Ramos (cell line): Measurements from ENCODE around the gene ARID4B.
"Not testable (repeated sequence)": the region's sequence is repeated elsewhere in the genome, so short reads cannot be mapped to it uniquely, and the experiment has no call there.

Source experiments
- in situ Hi-C: fragments of 300-500 bp; cut with MboI; formaldehyde crosslinking; loops from one replicate; pipeline ENCODE4 v1.14.3; 2022; ENCODE audit warnings: low sequenced_read_pairs; ENCODE audit not compliant: unreplicated experiment

The ARID4B gene

DNA sequence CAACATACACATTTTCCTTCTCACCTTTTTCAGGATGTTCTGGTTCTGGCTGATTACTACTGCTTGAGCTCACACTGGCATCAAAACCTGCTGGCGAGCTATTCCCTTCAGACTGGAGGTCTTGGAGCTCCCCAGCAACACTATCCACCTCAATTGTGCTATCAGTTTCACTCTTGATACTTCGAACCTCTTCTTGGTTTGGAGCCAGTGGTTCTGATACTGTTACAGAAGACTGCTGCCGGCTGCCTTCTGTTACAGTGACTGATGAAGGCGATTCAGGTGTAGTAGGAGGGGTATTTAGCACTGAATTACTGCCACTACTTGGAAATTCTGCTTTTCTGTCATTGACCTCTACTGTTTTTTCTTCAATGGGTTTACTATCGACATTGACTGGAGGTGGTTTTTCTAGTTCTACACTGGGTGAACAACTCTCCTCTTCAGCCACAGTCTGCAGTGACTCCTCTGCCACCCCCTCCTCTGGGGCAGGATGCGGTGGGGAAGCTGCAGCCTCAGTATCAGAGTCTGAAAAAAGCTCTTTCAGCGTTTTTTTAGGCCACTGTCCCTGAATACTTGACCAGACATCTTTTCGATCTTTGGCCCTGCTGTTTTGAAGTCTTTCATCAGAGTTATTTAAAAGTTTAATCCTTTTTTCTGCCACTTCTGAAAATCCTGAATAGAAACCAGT, 146.3 kb downstream of the ARID4B start:
- in situ Hi-C loops = no loop called here

DNA sequence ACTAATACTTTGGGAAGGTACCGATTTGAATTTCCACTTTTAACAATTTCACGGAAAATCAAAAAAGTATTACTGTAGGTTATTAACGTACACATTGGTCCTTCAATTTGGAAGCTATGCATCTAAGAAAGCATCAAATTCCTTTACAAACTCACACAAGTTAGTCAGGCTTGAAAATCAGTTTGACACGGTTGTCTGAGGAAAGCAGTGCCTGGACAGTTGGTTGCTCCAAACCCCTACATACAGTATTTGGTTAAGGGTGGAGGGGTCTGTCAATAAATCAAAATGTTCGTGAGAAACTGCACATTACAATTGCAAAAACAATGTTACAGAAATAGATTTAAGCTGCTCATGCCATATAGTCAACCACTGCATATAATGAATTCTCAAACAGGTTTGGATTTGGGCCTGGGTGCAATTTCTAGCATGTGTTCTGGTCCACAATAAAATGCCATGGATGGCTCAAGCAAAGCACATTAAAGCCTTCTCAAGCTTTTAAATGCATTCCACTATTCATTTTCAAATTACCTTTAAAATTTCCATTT, 147.0 kb downstream of the ARID4B start:
- in situ Hi-C loops = no loop called here

DNA sequence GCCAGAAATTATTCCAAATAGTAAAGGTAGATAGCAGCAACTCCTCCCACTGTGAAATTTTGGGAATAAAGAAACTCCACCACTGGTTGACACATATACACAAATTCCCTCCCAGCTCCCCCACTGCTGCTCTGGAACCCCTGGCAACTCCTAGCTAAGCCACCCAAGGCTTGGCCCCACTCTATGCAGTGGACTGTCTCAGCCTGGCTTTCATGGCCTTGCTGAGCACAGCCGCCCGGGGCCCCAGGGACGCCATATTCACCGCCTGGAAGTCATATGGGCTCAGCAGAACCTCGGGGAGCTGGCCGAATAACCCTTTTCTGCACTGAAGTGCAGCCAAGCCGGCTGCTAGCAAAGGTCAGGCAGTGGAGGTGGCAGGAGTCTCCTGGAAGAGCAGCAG, 151.5 kb downstream of the ARID4B start:
- in situ Hi-C loops = no loop called here

DNA sequence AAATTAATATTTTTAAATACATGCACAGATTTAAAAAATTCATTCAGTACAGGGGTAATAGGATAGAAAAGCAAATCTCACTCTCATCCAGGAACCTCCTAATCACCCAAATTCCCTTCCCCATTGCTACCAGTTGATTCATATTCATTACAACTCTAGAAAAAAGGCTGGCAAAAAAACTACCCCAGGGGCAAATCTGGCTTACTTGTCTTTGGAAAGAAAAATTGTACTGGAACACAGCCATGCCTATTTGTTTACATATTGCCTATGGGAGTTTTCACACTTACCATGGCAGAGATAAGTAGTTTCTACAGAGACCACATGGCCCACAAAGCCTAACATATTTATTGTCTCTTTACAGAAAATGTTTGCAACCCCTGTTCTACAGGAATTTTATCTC, 158.0 kb downstream of the ARID4B start:
- in situ Hi-C loops = no loop called here

DNA sequence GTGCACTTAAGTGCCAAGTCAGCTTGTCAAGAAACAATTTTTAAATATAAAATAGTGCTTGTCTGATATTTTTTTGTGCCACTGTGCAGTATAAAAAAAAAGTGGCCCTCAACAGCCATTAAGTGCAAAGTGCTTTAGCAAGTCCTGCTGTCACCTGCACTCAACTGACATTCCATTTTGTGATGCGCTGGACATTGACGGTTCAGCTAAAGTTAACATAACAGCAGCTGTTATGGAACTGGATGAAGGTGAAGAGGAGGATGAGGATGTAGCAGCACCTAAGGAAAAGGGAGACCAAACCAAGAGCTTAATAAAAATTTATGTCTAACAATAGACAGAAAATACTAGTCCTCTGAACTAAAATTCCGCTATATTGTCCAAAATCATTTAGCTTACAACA, 159.6 kb downstream of the ARID4B start:
- in situ Hi-C loops = no loop called here

DNA sequence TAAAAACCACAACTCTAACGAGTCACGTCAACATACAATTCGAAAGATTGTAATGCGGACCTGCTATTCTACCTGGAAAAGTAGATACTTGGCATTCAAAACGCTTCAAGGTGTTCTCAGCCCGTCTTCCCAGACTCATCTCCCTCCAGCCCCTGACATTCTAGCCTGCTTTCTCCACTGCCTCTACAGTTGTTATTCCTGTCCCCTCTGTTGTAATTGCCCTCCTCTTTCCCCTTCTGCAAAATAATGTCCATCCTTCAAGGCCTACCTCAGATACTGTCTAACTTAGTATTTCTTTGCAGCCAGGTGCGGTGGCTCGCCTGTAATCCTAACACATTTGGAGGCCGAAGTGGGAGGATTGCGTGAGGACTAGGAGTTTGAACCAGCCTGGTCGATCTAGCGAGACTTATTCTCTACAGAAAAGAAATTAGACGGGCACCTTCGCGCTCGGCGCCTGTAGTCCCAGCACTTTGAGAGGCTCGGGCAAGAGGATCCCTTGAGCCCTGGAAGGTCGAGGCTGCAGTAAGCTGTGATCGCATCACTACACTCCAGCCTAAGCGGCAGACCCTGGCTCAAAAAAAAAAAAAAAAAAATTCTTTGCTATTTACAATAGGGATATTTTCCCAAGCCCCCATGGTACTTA, 166.2 kb downstream of the ARID4B start:
- in situ Hi-C loops = no loop called here

DNA sequence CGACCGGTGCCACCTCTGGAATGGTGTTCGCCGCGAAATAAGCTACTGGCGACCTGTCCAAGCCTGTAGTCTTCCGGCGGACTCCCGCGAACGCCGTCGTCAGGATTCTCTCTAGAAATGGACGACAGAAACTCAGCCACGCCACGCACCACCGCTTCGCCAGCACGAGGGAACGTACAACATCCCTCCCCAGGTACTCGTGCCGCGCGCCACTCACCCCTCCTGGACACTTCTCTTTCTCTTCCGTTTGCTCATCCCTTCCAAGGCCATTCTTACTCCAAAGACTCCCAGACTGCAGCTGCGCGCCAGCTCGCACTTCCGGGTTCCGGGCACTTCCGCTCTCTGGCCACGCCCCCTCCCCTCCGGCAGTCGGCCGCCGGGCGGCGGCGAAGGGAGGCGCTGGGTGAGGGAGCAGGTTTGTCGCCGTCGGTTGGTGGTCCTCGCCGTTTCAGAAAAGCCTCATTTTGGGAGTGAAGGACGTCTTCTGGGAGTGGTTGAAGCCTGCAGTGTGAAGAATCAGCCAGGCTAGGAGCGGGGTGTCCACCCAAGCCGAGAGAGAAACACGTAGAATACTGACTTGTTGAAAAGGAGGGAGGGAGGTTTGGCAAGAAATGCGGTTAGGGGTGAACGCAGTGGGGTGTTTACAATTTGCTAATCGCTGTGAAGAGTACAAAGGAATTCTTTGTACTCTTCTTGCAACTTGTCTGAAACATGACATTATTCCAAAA, 166.9 kb downstream of the ARID4B start, which contains the start of gene RBM34:
Gene RBM34, minus strand, starts transcription at position 294 of the 728 bp plus-strand sequence. Its CDS starts 24 bp downstream, at position 270.
- in situ Hi-C loops = no loop called here

DNA sequence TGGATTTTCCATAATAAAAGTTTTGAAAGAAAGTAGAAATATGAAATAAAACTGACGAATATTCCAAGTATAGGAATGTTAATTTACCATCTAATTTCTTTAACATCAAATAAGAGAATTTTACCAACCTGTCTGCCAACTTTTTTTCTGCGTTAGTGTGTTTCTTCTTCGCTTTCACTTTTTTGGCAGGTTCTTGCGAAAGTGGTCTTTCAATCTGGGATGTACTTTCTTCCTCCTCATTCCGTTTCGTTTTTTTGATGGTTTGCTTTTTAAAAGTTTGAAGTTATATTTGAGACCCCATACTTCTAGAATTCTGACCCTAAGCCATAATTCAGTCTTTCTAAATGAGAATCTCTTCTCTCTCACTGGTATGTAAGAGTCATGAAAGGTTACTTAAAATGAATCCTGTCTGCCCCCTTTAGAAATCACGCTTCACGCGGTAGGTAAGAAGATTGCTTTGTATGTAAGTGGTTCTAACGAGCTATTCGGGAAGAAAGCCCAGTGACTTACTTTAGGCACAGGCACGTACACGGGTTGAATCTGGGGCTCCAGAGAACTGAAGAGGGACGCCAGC, 167.5 kb downstream of the ARID4B start:
- in situ Hi-C loops = no loop called here

DNA sequence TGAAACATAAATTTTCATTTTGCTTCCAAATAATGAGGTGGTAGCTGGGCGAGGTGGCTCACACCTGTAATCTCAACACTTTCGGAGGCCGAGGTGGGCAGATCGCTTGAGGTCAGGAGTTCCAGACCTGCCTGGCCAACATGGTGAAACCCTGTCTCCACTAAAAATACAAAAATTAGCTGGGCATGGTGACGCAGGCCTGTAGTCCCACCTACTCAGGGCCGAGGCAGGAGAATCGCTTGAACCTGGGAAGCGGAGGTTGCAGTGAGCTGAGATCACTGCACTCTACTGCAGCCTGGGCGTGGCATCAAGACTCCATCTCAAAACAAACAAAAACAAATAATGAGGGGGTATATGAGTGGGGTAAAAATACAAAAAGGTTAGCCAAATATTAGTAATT, 168.0 kb downstream of the ARID4B start:
- in situ Hi-C loops = not testable (repeated sequence)

DNA sequence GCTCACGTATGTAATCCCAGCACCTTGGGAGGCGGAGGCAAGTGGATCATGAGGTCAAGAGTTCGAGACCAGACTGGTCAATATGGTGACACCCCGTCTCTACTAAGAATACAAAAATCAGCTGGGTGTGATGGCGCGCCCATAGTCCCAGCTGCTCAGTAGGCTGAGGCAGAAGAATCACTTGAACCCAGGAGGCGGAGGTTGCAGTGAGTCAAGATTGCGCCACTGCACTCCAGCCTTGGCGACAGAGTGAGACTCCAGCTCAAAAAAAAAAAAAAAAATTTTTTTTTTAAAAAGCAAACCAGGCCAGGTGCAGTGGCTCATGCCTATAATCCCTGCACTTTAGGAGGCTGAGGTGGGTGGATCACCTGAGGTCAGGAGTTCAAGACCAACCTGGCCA, 168.7 kb downstream of the ARID4B start:
- in situ Hi-C loops = not testable (repeated sequence)

DNA sequence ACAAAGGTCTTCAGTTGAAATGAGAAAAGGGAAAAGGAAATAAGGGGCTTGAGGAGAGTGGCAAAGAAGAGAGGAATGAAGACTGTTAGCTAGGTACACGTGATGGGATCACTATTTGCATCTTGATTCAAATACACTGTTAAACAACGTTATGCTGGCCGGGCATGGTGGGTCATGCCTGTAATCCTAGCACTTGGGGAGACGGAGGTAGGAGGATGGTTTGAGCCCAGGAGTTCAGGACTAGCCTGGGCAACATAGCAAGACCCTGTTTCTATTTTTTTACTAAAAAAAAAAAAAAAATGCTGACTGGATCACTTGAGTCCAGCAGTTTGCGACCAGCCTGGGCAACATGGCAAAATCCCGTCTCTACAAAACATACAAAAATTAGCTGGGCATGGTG, 169.3 kb downstream of the ARID4B start:
- in situ Hi-C loops = no loop called here

DNA sequence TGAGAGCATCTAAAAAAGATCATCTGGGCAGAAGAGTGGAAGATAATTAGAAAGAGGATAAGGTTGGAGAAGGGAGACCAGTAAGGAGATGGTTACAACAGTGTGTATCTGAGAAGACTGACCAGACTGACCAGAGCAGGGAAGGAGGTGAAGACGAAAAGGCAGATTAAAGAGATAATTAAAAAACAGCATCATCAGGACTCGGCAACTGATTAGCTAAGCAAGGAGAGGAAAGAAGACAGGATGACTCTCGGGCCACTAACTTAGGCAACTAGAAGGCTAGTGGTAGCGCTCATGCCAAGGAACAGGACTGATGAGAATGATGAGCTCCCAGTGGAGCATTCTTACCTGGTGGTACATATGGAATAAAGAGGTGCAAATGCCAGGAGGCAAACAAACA, 170.8 kb downstream of the ARID4B start:
- in situ Hi-C loops = no loop called here

DNA sequence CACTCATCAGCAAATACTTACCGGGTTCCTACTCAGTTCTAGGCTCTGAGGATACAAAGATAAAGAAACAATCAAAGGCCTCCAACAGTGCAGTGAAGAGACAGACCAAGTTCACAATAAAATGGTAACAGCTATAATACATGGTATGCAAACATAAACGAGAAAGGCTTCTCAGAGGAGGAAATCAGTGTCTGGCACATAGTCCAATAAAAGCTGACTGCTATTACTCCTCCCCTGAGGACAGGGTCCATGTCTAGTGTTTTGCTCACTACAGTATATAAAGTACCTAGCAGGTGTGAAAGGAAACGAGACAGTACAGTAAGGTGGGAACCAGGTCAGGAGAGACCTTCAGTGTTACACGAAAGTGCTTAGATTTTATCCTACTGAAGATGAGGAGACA, 171.2 kb downstream of the ARID4B start:
- in situ Hi-C loops = no loop called here

DNA sequence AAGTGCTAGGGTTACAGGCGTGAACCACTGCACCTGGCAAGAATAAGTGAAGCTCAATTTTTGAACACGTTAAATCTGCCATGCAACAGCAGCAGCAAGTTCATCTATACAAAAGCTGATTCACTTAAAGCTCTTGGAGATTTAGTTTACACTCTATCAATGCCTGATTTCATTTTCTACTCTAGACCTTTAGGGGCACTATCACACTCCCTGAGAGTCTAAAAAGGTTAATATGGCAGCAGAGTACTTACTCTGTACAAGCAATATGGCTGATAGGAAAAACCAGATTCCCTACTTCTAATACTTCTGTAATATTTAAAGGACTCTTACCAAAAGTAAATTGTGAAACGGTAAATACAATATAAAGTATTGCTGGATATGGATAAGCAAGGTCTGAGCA, 171.7 kb downstream of the ARID4B start:
- in situ Hi-C loops = no loop called here

DNA sequence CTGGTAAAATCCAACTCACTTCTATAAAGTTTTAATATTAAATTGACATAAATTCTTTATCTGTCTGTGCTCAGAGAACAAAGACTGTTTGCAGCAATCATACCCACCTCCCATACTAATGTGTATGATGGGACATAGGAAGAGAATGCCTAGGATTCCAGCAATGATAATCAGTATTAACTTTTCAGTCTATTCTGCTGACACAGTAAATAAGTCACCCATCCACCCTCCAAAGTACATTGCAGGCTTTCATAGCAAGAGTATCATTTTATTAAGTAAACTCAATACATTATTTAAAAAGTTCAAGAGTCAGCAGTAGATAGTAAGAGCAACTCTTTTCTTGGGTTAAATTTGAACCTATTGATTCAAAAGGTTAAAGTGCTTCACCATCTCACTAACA, 175.7 kb downstream of the ARID4B start:
- in situ Hi-C loops = no loop called here

DNA sequence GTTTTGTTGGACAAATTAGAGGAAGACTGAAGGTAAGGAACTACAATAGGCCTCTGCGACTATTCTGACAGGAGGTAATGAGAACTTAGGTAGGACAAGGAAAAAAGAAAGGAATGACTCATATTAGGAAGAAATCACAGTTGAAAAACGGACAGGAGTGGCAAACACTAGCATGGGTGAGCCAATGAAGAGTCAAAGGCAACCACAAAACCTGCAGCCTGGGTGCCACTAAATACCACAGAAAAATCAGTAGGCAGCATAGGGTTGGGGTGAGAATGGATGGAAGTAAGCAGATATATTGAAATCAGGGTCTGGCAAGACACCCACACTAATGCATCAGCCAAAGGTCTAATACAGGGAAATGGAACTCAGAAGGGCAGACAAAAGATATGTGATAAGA, 176.9 kb downstream of the ARID4B start:
- in situ Hi-C loops = no loop called here

DNA sequence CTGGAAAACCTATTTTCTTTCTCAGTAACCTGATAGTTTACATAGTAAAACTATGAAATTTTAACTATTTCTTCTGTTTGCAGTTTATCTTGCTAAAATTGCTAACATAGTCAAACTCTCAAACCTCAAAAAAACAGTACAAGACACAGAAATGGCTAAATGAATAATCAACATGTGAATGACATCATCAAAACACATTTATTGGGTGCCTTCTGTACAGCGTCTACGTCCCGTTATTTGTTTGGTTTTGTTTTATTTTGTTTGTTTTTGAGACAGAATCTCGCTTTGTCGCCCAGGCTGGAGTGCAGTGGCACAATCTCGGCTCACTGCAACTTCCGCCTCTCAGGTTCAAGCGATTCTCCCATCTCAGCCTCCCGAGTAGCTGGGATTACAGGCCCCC, 178.2 kb downstream of the ARID4B start:
- in situ Hi-C loops = no loop called here

DNA sequence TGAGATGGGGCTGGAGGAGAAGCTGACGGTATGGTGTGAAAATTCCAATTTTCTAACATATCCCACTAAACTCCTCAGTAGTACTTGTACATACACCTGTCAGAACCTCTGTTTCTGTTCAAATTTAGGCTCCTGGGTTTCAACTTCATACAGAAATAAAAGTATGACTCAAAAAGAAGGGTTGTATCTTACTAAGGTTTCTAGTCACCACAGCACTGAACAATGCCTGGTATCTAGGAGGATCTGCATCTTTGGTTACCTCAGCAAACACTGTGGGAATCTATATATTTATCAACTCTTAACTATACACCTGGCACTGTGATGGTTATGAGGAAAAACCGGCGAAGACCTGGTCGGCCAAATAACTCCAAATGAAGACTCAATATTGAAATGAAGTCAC, 180.7 kb downstream of the ARID4B start:
- in situ Hi-C loops = no loop called here

DNA sequence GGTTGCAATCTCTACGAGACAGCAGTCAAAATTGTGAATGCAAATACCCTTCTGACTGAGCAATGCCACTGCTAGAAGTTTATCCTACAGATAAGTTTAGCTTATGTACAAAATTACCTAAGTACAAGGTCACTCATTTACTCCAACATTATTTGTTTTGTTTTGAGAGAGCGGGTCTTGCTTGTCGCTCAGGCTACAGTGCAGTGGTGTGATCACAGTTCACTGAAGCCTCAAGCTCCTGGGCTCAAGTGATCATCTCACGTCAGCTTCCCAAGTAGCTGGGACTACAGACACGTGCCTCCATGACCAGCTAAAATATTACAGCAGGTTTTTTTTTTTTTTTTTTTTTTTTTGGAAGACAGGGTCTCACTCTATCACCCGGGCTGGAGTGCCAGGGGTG, 182.3 kb downstream of the ARID4B start:
- in situ Hi-C loops = no loop called here

DNA sequence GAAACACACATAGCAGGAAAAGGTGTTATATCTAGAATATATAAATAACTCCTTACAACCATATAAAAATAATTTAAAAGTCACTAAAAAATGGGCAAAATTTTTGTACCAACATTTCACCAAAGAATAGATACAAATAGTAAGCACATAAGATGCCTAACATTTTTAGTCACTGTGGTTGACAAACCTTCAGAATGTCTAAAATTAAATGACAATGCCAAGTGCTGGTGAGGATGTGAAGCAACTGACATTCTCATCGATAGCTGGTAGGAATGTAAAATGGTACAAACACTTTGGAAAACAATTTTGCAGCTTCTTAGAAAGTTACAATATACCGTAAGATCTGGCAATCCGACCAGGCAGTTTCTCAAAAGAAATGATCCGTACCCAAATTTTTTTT, 185.0 kb downstream of the ARID4B start:
- in situ Hi-C loops = no loop called here

DNA sequence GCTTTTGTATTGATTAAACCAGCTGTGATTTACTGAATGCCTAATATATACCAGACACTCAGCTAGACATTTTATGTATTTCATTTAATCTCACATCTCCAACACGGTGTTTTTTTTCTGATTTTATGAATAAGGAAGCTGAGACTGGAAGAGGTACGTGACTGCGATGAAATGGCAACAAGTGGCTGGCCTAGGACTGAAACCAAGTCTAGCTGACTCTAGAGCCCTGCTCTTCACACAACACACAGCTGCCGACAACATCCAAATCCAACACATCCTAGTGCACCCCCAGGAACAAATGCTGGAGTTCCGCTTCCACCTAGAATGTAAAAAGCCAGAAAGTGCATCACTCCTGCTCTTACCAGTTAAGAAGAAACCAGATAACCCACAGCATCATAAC, 188.7 kb downstream of the ARID4B start:
- in situ Hi-C loops = no loop called here
